Ascending aorta (tissue), 2 donors: ENCODE measurements around the gene HAL. TPM values are rescaled to one million over a fixed set of nuclear protein-coding genes. Genes with fewer than 3 reads are reported as not detected.

ENCODE experiments used
- DNase-seq, 2 donors: peaks; one replicate each; pipeline ENCODE4 v3.0.0-alpha.2; 2019; ENCODE audit warnings: low spot score in 2 of 2
- H3K27ac ChIP-seq, 2 donors: fragments of 200-600 bp; sonication (generic); one replicate each; pipeline ENCODE4 v1.5.1; 2016 to 2017; ENCODE audit warnings: mild to moderate bottlenecking in 1 of 2
- H3K27me3 ChIP-seq: fragments of 200-600 bp; sonication (generic); one replicate; pipeline ENCODE4 v1.5.1; 2017
- H3K36me3 ChIP-seq, 2 donors: fragments of 200-600 bp; sonication (generic); one replicate each; pipeline ENCODE4 v1.5.1; 2016
- H3K4me1 ChIP-seq, 2 donors: fragments of 200-600 bp; sonication (generic); one replicate each; pipeline ENCODE4 v1.5.1; 2016 to 2017; ENCODE audit warnings: mild to moderate bottlenecking in 1 of 2
- H3K4me3 ChIP-seq, 2 donors: fragments of 200-600 bp; sonication (generic); one replicate each; pipeline ENCODE4 v1.5.1; 2016 to 2017; ENCODE audit warnings: mild to moderate bottlenecking in 1 of 2
- H3K9me3 ChIP-seq, 2 donors: fragments of 200-600 bp; sonication (generic); one replicate each; pipeline ENCODE4 v1.5.1; 2016
- intact Hi-C: fragments of 100-400 bp; cut with DNase I; formaldehyde crosslinking; loops from one replicate; pipeline ENCODE4 v1.15.1; 2023
- total RNA-seq: library from RNA; depleted of rRNA; stranded (reverse); fragments of >200 nt; gene quantifications from one replicate; pipeline ENCODE4 v1.1.0, GENCODE V29; 2016
- TF ChIP-seq, protein P1 (sequence below), 3 experiments: fragments of 200-600 bp in 2 of 3; fragments of 450-650 bp in 1 of 3; sonication (generic) in 2 of 3; IDR thresholded peaks; one replicate each; pipeline ENCODE4 v1.5.1; 2016 to 2019; ENCODE audit warnings: antibody characterized with exemption in 3 of 3, mild to moderate bottlenecking in 1 of 3, moderate library complexity in 1 of 3

The HAL gene, protein sequence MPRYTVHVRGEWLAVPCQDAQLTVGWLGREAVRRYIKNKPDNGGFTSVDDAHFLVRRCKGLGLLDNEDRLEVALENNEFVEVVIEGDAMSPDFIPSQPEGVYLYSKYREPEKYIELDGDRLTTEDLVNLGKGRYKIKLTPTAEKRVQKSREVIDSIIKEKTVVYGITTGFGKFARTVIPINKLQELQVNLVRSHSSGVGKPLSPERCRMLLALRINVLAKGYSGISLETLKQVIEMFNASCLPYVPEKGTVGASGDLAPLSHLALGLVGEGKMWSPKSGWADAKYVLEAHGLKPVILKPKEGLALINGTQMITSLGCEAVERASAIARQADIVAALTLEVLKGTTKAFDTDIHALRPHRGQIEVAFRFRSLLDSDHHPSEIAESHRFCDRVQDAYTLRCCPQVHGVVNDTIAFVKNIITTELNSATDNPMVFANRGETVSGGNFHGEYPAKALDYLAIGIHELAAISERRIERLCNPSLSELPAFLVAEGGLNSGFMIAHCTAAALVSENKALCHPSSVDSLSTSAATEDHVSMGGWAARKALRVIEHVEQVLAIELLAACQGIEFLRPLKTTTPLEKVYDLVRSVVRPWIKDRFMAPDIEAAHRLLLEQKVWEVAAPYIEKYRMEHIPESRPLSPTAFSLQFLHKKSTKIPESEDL
- total RNA-seq, result 1.5 TPM

DNA sequence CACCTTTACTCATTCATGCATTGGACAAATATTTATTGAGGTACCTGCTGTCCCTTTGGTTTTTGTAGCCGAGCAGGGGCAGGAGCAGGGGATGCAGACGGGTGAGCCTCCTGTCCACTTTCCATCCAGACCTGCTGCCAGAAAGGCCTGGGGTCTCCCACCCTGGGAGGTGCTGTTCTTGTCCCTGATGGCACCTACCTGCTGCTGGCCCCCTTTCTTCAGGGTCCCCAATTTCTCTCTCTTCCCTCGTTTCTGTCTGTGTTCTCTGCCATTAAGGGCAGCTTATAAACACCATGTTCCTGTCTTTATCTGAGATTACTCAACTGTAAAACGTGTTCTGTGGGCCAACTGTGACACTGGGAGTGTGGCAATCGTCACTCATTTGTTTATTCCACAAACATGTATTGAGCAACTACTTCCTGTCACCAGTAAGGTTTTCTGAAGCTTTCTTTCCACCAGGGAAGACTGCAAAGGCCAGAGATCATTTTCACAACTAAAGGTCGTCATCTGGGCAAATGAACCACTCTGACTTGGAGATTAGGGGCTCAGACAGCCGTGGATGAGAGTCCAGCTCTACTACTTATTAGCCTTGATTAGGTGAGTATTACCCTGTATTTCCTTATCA is at the start of gene HAL:
Gene HAL, minus strand, starts transcription at position 311 of the 625 bp plus-strand sequence. CDS start 434 bp downstream, outside the sequence.
- intact Hi-C loops, result loop anchor here (5.0 kb wide), 1 partner anchor 174 kb away; no protein-coding TSS in a partner anchor
- H3K27ac ChIP-seq, result no peak within 1 kb of the TSS
- TF ChIP-seq, protein P1, sequence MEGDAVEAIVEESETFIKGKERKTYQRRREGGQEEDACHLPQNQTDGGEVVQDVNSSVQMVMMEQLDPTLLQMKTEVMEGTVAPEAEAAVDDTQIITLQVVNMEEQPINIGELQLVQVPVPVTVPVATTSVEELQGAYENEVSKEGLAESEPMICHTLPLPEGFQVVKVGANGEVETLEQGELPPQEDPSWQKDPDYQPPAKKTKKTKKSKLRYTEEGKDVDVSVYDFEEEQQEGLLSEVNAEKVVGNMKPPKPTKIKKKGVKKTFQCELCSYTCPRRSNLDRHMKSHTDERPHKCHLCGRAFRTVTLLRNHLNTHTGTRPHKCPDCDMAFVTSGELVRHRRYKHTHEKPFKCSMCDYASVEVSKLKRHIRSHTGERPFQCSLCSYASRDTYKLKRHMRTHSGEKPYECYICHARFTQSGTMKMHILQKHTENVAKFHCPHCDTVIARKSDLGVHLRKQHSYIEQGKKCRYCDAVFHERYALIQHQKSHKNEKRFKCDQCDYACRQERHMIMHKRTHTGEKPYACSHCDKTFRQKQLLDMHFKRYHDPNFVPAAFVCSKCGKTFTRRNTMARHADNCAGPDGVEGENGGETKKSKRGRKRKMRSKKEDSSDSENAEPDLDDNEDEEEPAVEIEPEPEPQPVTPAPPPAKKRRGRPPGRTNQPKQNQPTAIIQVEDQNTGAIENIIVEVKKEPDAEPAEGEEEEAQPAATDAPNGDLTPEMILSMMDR (IDR thresholded peaks at IDR 0.05), result no peak
- peaks cover 4 to 10% of the 10 kb centered on the region in 2 donors for H3K36me3 ChIP-seq
- no peak for DNase-seq
- H3K4me1 ChIP-seq, result no peaks in the 10 kb centered on the region
- H3K4me3 ChIP-seq, result no peak within 1 kb of the TSS
- H3K27me3 ChIP-seq, result no peaks in the 10 kb centered on the region
- no peaks in the 10 kb centered on the region for H3K9me3 ChIP-seq

DNA sequence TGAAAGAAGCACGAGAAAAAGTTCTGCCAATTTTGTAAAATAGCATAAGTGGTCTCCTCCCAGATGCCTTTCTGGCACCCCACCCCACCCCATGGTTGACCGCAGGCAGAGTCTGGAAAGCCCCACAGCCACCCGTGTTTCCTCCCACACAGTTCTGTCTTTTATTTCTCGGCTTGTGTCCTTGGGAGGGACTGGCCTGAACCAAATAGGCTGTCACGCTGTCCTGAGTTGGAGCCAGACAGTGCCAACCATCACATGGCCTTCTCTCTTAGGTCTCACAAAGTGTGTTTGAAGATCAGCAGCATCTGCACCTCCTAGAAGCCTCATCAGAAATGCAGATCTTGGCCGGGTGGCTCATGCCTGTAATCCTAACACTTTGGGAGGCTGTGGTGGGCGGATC is 49.4 kb upstream of the HAL start:
- Histone ChIP-seq H3K4me1 (peaks cover 0 to 9% of the 10 kb centered on the region in 2 donors), H3K27me3 (no peaks in the 10 kb centered on the region), H3K27ac (no peak overlapping the region), H3K36me3 (no peaks in the 10 kb centered on the region), H3K4me3 (no peak overlapping the region), H3K9me3 (no peaks in the 10 kb centered on the region)
- DNase-seq, result no peak
- intact Hi-C loops, result no loop called here
- TF ChIP-seq, protein P1 (IDR thresholded peaks at IDR 0.05), result no peak

DNA sequence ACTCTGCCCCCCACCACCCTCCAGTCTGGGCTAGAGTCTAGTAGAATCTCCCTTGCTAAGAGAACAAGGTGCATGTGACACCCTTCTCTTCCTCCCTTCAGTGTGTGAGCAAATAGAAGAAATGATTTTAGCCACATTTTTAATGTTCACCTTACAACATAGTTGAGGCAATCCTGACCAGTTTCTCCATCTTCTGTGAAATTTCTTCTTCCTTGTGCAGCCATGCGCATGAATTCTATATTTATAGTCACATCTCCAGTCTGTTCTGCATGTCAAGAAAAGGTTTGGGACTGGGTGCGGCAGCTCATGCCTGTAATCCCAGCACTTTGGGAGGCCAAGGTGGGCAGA is 48.8 kb upstream of the HAL start:
- TF ChIP-seq, protein P1 (IDR thresholded peaks at IDR 0.05), result no peak
- no peak for DNase-seq
- H3K4me1 ChIP-seq, result peaks cover 0 to 9% of the 10 kb centered on the region in 2 donors
- no peak overlapping the region for H3K27ac ChIP-seq
- H3K36me3 ChIP-seq, result no peaks in the 10 kb centered on the region
- no peaks in the 10 kb centered on the region for H3K9me3 ChIP-seq
- no peak overlapping the region for H3K4me3 ChIP-seq
- H3K27me3 ChIP-seq, result no peaks in the 10 kb centered on the region
- intact Hi-C loops, result no loop called here

DNA sequence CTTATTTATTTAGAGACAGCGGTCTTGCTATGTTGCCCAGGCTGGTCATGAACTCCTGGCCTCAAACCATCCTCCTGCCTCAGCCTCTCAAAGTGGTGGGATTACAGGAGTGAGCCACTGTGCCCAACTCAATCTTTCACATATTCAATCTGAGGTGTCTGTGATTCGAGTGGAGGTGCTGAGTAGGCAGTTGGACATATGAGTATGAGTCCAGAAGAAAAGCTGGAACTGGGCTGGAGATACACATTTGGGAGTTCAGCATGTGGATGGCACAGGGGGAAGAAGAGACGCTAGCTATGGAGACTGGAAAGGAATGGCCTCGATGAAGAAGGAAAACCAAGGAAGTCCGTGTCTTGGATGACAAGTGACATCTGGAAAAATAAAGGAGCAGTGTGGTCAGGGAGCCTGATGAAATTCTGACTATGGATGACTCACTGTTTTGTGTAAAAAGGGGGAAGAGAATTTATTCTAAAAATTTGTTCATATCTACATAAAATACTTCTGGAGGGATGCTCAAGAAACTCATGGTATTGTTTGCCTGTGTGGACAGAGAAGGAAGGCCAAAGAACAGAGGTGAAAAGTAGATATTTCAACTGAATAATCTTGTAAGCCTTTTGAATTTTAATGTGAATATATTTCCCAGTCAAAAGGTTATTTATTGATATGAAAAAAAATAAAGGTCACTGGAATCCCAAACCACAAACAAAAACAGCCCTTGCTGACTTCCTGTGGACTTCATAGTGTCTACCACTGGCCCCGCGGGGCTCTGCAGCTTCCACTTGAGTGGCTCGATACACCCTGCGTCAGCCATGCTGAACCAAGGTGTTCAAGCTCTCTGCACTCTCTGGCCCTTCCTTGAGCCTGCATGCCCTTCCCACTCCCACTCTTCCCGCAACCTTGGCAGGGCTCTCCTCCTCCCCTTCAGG is 48.1 kb upstream of the HAL start:
- H3K4me1 ChIP-seq, result peaks cover 0 to 9% of the 10 kb centered on the region in 2 donors
- no peaks in the 10 kb centered on the region for H3K27me3 ChIP-seq
- intact Hi-C loops, result no loop called here
- TF ChIP-seq, protein P1 (IDR thresholded peaks at IDR 0.05), result no peak
- no peak overlapping the region for H3K4me3 ChIP-seq
- H3K27ac ChIP-seq, result no peak overlapping the region
- no peaks in the 10 kb centered on the region for H3K9me3 ChIP-seq
- DNase-seq, result no peak
- no peaks in the 10 kb centered on the region for H3K36me3 ChIP-seq

DNA sequence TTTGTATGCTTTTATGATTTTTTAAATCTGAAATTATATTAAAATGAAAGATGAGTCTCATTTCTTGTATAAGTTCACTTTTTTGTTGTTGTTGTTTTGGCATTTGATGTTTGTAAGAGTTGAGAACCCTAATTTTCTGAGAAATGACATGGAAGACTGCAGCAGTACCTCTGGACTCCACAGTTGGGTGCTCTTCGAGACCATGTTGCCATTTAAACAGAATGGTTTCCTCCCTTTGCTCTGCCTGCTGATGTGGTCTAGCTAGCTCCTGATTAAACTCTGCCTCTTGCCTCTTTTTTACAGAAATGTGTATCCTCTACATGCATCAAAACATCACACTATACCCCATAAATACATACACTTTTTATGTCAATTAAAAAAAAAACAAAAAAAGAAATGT is 45.0 kb upstream of the HAL start:
- Histone ChIP-seq H3K27me3 (no peaks in the 10 kb centered on the region), H3K27ac (no peak overlapping the region), H3K36me3 (no peaks in the 10 kb centered on the region), H3K9me3 (no peaks in the 10 kb centered on the region), H3K4me1 (no peaks in the 10 kb centered on the region), H3K4me3 (no peak overlapping the region)
- TF ChIP-seq, protein P1 (IDR thresholded peaks at IDR 0.05), result no peak
- intact Hi-C loops, result no loop called here
- DNase-seq, result no peak
